ENCODE measurements around the gene CACNB3.

- TF ChIP-seq POLR2A (IDR thresholded peaks at IDR 0.05), result no peak
- TF ChIP-seq CTCF (IDR thresholded peaks at IDR 0.05), result no peak
These were observed 38.1 kb downstream of the CACNB3 start for GRCh38 chr12:48856379-48856778.

All from heart left ventricle (tissue), 13 donors.